Brain microvascular endothelial cell (primary cell): ENCODE results near the gene HOXA11.

ENCODE experiments used
- DNase-seq: peaks from one replicate; pipeline ENCODE4 v3.0.0-alpha.2; 2020
- H3K27ac ChIP-seq: fragments of 250-450 bp; sonication (Bioruptor Pico); 2 replicates; pipeline ENCODE4 v1.5.1; 2020; ENCODE audit warnings: mild to moderate bottlenecking, moderate library complexity
- H3K27me3 ChIP-seq: fragments of 250-450 bp; sonication (Bioruptor Pico); replicated peaks from 2 replicates; pipeline ENCODE4 v1.5.1; 2020; ENCODE audit warnings: mild to moderate bottlenecking
- H3K36me3 ChIP-seq: fragments of 250-450 bp; sonication (Bioruptor Pico); replicated peaks from 2 replicates; pipeline ENCODE4 v1.5.1; 2020; ENCODE audit warnings: mild to moderate bottlenecking
- H3K4me3 ChIP-seq: 2 replicates; pipeline ENCODE4 v1.5.1; 2011; ENCODE audit warnings: low read depth, mild to moderate bottlenecking, control low read depth, low read length, moderate library complexity
- CTCF ChIP-seq: IDR thresholded peaks from 2 replicates; pipeline ENCODE4 v1.5.1; 2011; ENCODE audit warnings: low read depth, mild to moderate bottlenecking, moderate library complexity, low read length, control low read depth, inconsistent platforms; ENCODE audit errors: missing control alignments
- in situ Hi-C: cut with HindIII; loops from 2 replicates; pipeline ENCODE4 v1.10.0; 2017; ENCODE audit warnings: low sequenced_read_pairs, low pct_ligation_motif_present

Gene HOXA11

GRCh38 chr7:27203964-27204594, 19.0 kb upstream of the HOXA11 start:
- no peak for TF ChIP-seq CTCF
- DNase-seq, result no peak
- H3K36me3 ChIP-seq, result no peaks in the 10 kb centered on the region
- in situ Hi-C loops, result loop anchor here (25.0 kb wide), 1 partner anchor 383 kb away; no protein-coding TSS in a partner anchor
- peaks cover 95% of the 10 kb centered on the region for H3K27me3 ChIP-seq
- H3K27ac ChIP-seq, result no peak overlapping the region
- no peak overlapping the region for H3K4me3 ChIP-seq

GRCh38 chr7:27203365-27203953, 18.4 kb upstream of the HOXA11 start:
- H3K27ac ChIP-seq, result no peak overlapping the region
- no peaks in the 10 kb centered on the region for H3K36me3 ChIP-seq
- DNase-seq, result no peak
- no peak for TF ChIP-seq CTCF
- in situ Hi-C loops, result loop anchor here (25.0 kb wide), 1 partner anchor 384 kb away; no protein-coding TSS in a partner anchor
- no peak overlapping the region for H3K4me3 ChIP-seq
- H3K27me3 ChIP-seq, result peaks cover 95% of the 10 kb centered on the region

GRCh38 chr7:27202862-27203134, 17.8 kb upstream of the HOXA11 start:
- in situ Hi-C loops, result loop anchor here (25.0 kb wide), 1 partner anchor 385 kb away; no protein-coding TSS in a partner anchor

GRCh38 chr7:27202018-27202861, 17.2 kb upstream of the HOXA11 start:
- peaks cover 95% of the 10 kb centered on the region for H3K27me3 ChIP-seq
- in situ Hi-C loops, result loop anchor here (25.0 kb wide), 1 partner anchor 385 kb away; no protein-coding TSS in a partner anchor
- DNase-seq, result no peak
- H3K27ac ChIP-seq, result no peak overlapping the region
- TF ChIP-seq CTCF, result no peak
- no peak overlapping the region for H3K4me3 ChIP-seq
- H3K36me3 ChIP-seq, result no peaks in the 10 kb centered on the region

More at GRCh38 chr7:27202862-27203134, 17.8 kb upstream of the HOXA11 start:
- no peak overlapping the region for H3K27ac ChIP-seq
- no peak for TF ChIP-seq CTCF
- no peak overlapping the region for H3K4me3 ChIP-seq
- DNase-seq, result no peak
- H3K27me3 ChIP-seq, result peaks cover 95% of the 10 kb centered on the region
- no peaks in the 10 kb centered on the region for H3K36me3 ChIP-seq

- no peaks in the 10 kb centered on the region for H3K36me3 ChIP-seq
- H3K27me3 ChIP-seq, result peaks cover 92% of the 10 kb centered on the region
- H3K4me3 ChIP-seq, result no peak overlapping the region
- no peak for TF ChIP-seq CTCF
- in situ Hi-C loops, result loop anchor here (25.0 kb wide), 1 partner anchor 386 kb away; no protein-coding TSS in a partner anchor
- H3K27ac ChIP-seq, result no peak overlapping the region
- DNase-seq, result no peak
Observed at GRCh38 chr7:27201580-27202017, 16.6 kb upstream of the HOXA11 start.
